Common myeloid progenitor, CD34-positive (primary cell): ENCODE results near the gene CPNE1.
A peak's percentile ranks its signal among the peaks of the same experiment; 100 is the strongest.

Experiments used
- CTCF ChIA-PET: fragments of 350-600 bp; sonication (Branson Sonifier 250); formaldehyde crosslinking; loops from one replicate; lab custom pipeline; 2021; ENCODE audit warnings: antibody characterized with exemption; lab: Charles Lee
- POLR2A ChIA-PET: fragments of 350-600 bp; sonication (Branson Sonifier 250); formaldehyde crosslinking; loops from one replicate; lab custom pipeline; 2021; ENCODE audit warnings: antibody characterized with exemption; lab: Charles Lee
- DNase-seq, 3 donors: peaks; one replicate each; pipeline versions ENCODE4 v3.0.0 to v3.0.0-alpha.2; 2013
- H3K27ac ChIP-seq, 2 experiments: 1 replicate in 1 of 2; 2 replicates in 1 of 2; pipeline ENCODE4 v1.7.0; 2013; ENCODE audit warnings: inconsistent platforms in 2 of 2, low read length in 2 of 2, mild to moderate bottlenecking in 2 of 2, low read depth in 1 of 2, moderate library complexity in 1 of 2; ENCODE audit not compliant: severe bottlenecking in 2 of 2, insufficient read depth in 1 of 2, poor library complexity in 1 of 2
- H3K27me3 ChIP-seq, 5 experiments: replicated peaks in 2 of 5; 1 replicate in 3 of 5; 2 replicates in 2 of 5; pipeline versions ENCODE4 v1.6.1 to v1.7.0; 2013; ENCODE audit warnings: low read length in 4 of 5, mild to moderate bottlenecking in 2 of 5, moderate library complexity in 2 of 5, inconsistent platforms in 1 of 5; ENCODE audit not compliant: insufficient read depth in 5 of 5, control insufficient read depth in 4 of 5
- H3K36me3 ChIP-seq, 4 experiments: 1 replicate in 2 of 4; 2 replicates in 2 of 4; pipeline versions ENCODE4 v1.6.1 to v1.7.0; 2013; ENCODE audit warnings: low read length in 3 of 4, control low read depth in 1 of 4, mild to moderate bottlenecking in 1 of 4; ENCODE audit not compliant: control insufficient read depth in 4 of 4, insufficient read depth in 4 of 4
- H3K4me1 ChIP-seq, 4 experiments: 1 replicate in 3 of 4; 2 replicates in 1 of 4; pipeline versions ENCODE4 v1.6.1 to v1.7.1; 2013; ENCODE audit warnings: low read length in 3 of 4, mild to moderate bottlenecking in 3 of 4, control low read depth in 1 of 4, inconsistent platforms in 1 of 4, moderate library complexity in 1 of 4; ENCODE audit not compliant: control insufficient read depth in 4 of 4, insufficient read depth in 4 of 4; ENCODE audit errors: control extremely low read depth in 1 of 4
- H3K4me3 ChIP-seq, 7 experiments: 1 replicate in 4 of 7; 2 replicates in 3 of 7; pipeline versions ENCODE4 v1.5.1 to v1.7.0; 2013; ENCODE audit warnings: mild to moderate bottlenecking in 7 of 7, low read length in 6 of 7, moderate library complexity in 6 of 7, inconsistent platforms in 2 of 7, low read depth in 2 of 7, control low read depth in 1 of 7; ENCODE audit not compliant: insufficient read depth in 4 of 7, control insufficient read depth in 1 of 7; ENCODE audit errors: extremely low read depth in 1 of 7
- H3K9me3 ChIP-seq, 5 experiments: 1 replicate in 4 of 5; 2 replicates in 1 of 5; pipeline versions ENCODE4 v1.6.1 to v1.7.1; 2013; ENCODE audit warnings: low read length in 4 of 5, mild to moderate bottlenecking in 2 of 5, inconsistent platforms in 1 of 5, low read depth in 1 of 5, moderate library complexity in 1 of 5; ENCODE audit not compliant: control insufficient read depth in 4 of 5, insufficient read depth in 2 of 5; ENCODE audit errors: control extremely low read depth in 1 of 5
- WGBS: methylation state at CpG from one replicate; pipeline ENCODE4 v1.1.5; 2013; ENCODE audit not compliant: insufficient coverage; 5-methylcytosine and 5-hydroxymethylcytosine counted together

The CPNE1 gene

DNA sequence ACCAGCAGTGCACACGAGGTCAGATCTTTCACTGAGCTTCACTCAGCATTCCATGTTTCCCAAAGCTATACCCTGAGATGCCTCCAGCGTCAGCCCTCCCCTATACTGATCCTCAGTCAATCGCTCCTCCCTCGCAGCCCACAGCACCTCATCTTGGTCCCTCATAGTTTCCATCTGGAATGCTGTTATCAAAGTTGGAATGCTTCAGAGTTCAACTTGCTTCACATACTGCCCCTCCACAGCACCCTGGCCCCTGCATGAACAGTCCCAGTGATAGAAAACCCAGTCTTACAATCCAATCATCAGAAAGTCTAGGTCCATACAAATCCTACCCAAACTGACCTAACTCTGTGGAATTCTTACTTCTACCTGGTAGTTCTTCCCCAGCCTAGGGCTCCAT lies 29.0 kb downstream of the CPNE1 start:
- Histone ChIP-seq H3K4me1 (peaks cover 0 to under 1% (median 0%) of the 10 kb centered on the region in 4 experiments), H3K27ac (peak overlapping the region in 1 of 2 experiments; percentile 20), H3K27me3 (no peaks in the 10 kb centered on the region), H3K4me3 (no peak overlapping the region), H3K9me3 (no peaks in the 10 kb centered on the region), H3K36me3 (peaks cover 10 to 25% (median 22%) of the 10 kb centered on the region in 4 experiments)
- 100% methylated on average over 4 of the region's 4 CpGs for WGBS
- no peak for DNase-seq
- POLR2A ChIA-PET: no interaction called here
- CTCF ChIA-PET: interaction anchor here (1.0 to 1.8 kb wide), 4 partner anchors 9 to 57 kb away, joined by 3 to 7 read pairs (median 4); no protein-coding TSS in a partner anchor

- no peaks in the 10 kb centered on the region for H3K27me3 ChIP-seq
- H3K36me3 ChIP-seq: peaks cover 19 to 50% (median 42%) of the 10 kb centered on the region in 4 experiments
- no peak overlapping the region for H3K4me3 ChIP-seq
- H3K9me3 ChIP-seq: no peaks in the 10 kb centered on the region
- H3K27ac ChIP-seq: no peak overlapping the region
- POLR2A ChIA-PET: interaction anchor here (0.6 kb wide), 1 partner anchor 49 kb away, joined by 4 read pairs; no protein-coding TSS in a partner anchor
- WGBS: 98% methylated on average over 13 of the region's 13 CpGs
- CTCF ChIA-PET: interaction anchor here (1.0 to 4.8 kb wide), 3 partner anchors 13 to 252 kb away, joined by 3 to 29 read pairs (median 3); no protein-coding TSS in a partner anchor
- no peak for DNase-seq
- no peaks in the 10 kb centered on the region for H3K4me1 ChIP-seq
Measured at GRCh38 chr20:35632539-35633115, 32.1 kb downstream of the CPNE1 start.

GRCh38 chr20:35630636-35631035 lies 34.1 kb downstream of the CPNE1 start:
- Histone ChIP-seq H3K27ac (no peak overlapping the region), H3K4me3 (no peak overlapping the region), H3K9me3 (no peaks in the 10 kb centered on the region), H3K4me1 (no peaks in the 10 kb centered on the region), H3K36me3 (peaks cover 23 to 69% (median 59%) of the 10 kb centered on the region in 4 experiments), H3K27me3 (no peaks in the 10 kb centered on the region)
- ChIA-PET CTCF (interaction anchor here (1.5 to 4.8 kb wide), 2 partner anchors 11 to 27 kb away, joined by 4 to 29 read pairs; no protein-coding TSS in a partner anchor), POLR2A (no interaction called here)
- 100% methylated on average over 1 of the region's 4 CpGs for WGBS
- DNase-seq: no peak

GRCh38 chr20:35629427-35630145 lies 35.1 kb downstream of the CPNE1 start:
- WGBS: 97% methylated on average over 12 of the region's 12 CpGs
- POLR2A ChIA-PET: no interaction called here

GRCh38 chr20:35627121-35627520 lies 37.6 kb downstream of the CPNE1 start:
- no peaks in the 10 kb centered on the region for H3K4me1 ChIP-seq
- peaks cover 19 to 67% (median 57%) of the 10 kb centered on the region in 4 experiments for H3K36me3 ChIP-seq
- WGBS: 96% methylated on average over 4 of the region's 8 CpGs
- ChIA-PET CTCF (no interaction called here), POLR2A (no interaction called here)
- no peak overlapping the region for H3K27ac ChIP-seq
- no peak overlapping the region for H3K4me3 ChIP-seq
- no peaks in the 10 kb centered on the region for H3K9me3 ChIP-seq
- DNase-seq: no peak
- no peaks in the 10 kb centered on the region for H3K27me3 ChIP-seq

More at GRCh38 chr20:35629427-35630145, 35.1 kb downstream of the CPNE1 start:
- no peak for DNase-seq
- H3K9me3 ChIP-seq: no peaks in the 10 kb centered on the region
- no peak overlapping the region for H3K27ac ChIP-seq
- no peaks in the 10 kb centered on the region for H3K4me1 ChIP-seq
- CTCF ChIA-PET: interaction anchor here (1.1 to 4.8 kb wide), 2 partner anchors 10 to 20 kb away, joined by 3 to 29 read pairs; no protein-coding TSS in a partner anchor
- H3K27me3 ChIP-seq: no peaks in the 10 kb centered on the region
- H3K36me3 ChIP-seq: peaks cover 22 to 76% (median 61%) of the 10 kb centered on the region in 4 experiments
- no peak overlapping the region for H3K4me3 ChIP-seq

DNA sequence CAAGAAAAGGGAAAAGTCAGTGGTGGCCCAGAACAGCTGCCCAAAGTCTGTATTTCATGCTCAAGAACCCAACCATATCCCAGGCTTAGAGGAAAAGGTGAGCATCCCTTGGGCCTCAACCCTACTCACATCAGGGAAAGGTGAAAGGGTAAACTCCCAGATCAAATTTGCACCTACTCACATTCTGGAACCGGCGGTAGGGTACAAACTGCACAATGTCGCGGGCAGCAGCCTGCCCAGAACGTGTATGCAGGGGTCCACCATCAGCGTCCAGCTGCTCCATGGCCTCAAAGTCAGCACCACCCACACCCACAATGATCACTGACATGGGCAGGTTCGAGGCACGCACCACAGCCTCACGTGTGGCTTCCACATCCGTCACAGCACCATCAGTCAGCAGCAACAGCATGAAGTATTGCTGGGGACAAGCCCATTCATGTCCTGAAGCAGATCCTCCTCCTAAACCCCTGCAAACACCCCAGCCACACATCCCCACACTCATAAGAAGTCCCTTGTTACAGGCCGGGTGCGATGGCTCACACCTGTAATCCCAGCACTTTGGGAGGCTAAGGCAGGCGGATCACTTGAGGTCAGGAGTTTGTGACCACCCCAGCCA lies 38.2 kb downstream of the CPNE1 start:
- no peaks in the 10 kb centered on the region for H3K9me3 ChIP-seq
- CTCF ChIA-PET: no interaction called here
- DNase-seq: no peak
- POLR2A ChIA-PET: no interaction called here
- peaks cover 20 to 67% (median 53%) of the 10 kb centered on the region in 4 experiments for H3K36me3 ChIP-seq
- H3K4me1 ChIP-seq: no peaks in the 10 kb centered on the region
- H3K27ac ChIP-seq: no peak overlapping the region
- no peaks in the 10 kb centered on the region for H3K27me3 ChIP-seq
- H3K4me3 ChIP-seq: no peak overlapping the region
- 94% methylated on average over 12 of the region's 13 CpGs for WGBS
